Left ventricle myocardium inferior (tissue), 1 donor: ENCODE data around the gene UNC13D. TPM values are rescaled to one million over a fixed set of nuclear protein-coding genes. Genes with fewer than 3 reads are reported as not detected.

ENCODE experiments used
- DNase-seq: peaks from one replicate; pipeline ENCODE4 v3.0.0-alpha.2; 2020
- H3K27ac ChIP-seq: fragments of 200-600 bp; replicated peaks from 2 replicates; pipeline ENCODE4 v1.8.0; 2021
- H3K27me3 ChIP-seq: fragments of 200-600 bp; 2 replicates; pipeline ENCODE4 v1.8.0; 2021; ENCODE audit warnings: low read depth
- H3K36me3 ChIP-seq: fragments of 200-600 bp; 2 replicates; pipeline ENCODE4 v1.8.0; 2021
- H3K4me1 ChIP-seq: fragments of 200-600 bp; 2 replicates; pipeline ENCODE4 v1.8.0; 2021
- H3K4me3 ChIP-seq: fragments of 200-600 bp; 2 replicates; pipeline ENCODE4 v1.8.0; 2021; ENCODE audit warnings: mild to moderate bottlenecking, moderate library complexity
- H3K9me3 ChIP-seq: fragments of 200-600 bp; replicated peaks from 2 replicates; pipeline ENCODE4 v1.8.0; 2021
- CTCF ChIP-seq: fragments of 200-600 bp; IDR thresholded peaks from 2 replicates; pipeline ENCODE4 v1.8.0; 2021; ENCODE audit warnings: antibody characterized with exemption, mild to moderate bottlenecking, borderline replicate concordance
- intact Hi-C: fragments of 100-400 bp; cut with micrococcal nuclease; formaldehyde crosslinking; loops from one replicate; pipeline ENCODE4 v1.11.0; 2022
- total RNA-seq: library from RNA; stranded (reverse); fragmentation: NEBNext Ultra II Directional; extraction: Animal tissue kit (Norgen Biotek cat#: 25700); gene quantifications from one replicate; pipeline ENCODE4 v1.2.1, GENCODE V29; 2021
- donor health status: DM: no; HTN: yes; CAD: no; lungs with severe emphysema.

The UNC13D gene
- total RNA-seq, 1 donor from 2014 or later: 13.3 TPM

DNA sequence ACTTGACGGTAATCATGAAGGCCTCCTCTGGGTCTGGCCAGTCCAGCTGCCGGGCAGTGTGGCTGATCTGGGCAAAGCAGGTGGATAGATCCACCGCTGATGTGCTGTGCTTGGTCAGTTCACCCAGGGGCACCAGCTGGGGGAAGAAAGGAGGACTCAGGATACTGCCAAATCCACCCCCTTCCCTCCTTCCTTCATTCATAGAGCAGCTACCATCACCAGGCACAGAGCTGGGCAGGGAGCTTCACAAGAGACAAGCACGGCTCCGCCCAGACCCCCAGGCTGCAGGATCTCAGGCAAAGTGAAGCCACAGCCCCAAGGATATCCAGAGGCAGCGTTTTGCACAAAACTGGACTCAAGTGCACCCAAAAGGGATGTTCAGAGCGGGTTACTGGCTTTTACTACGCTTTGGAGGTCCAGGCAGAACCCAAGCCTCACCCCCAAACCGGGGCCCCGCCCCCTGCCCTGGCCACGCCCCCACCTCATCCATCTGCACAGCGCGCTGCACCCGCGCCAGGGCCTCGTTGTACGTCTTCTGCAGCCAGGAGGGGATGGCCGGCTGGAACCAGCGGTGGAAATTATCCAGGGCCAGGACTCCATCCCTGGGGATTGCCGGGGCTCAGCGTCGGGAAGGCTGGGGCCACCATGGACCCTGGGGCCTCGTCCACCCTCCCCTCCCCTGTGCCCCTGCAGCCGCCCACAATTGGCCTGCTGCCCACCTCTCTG lies 9.1 kb downstream of the UNC13D start:
- peaks cover 33% of the 10 kb centered on the region for H3K4me1 ChIP-seq
- intact Hi-C loops: no loop called here
- H3K9me3 ChIP-seq: no peaks in the 10 kb centered on the region
- no peaks in the 10 kb centered on the region for H3K27me3 ChIP-seq
- H3K4me3 ChIP-seq: no peak overlapping the region
- no peak overlapping the region for H3K27ac ChIP-seq
- peaks cover 12% of the 10 kb centered on the region for H3K36me3 ChIP-seq
- no peak for DNase-seq
- no peak for TF ChIP-seq CTCF

DNA sequence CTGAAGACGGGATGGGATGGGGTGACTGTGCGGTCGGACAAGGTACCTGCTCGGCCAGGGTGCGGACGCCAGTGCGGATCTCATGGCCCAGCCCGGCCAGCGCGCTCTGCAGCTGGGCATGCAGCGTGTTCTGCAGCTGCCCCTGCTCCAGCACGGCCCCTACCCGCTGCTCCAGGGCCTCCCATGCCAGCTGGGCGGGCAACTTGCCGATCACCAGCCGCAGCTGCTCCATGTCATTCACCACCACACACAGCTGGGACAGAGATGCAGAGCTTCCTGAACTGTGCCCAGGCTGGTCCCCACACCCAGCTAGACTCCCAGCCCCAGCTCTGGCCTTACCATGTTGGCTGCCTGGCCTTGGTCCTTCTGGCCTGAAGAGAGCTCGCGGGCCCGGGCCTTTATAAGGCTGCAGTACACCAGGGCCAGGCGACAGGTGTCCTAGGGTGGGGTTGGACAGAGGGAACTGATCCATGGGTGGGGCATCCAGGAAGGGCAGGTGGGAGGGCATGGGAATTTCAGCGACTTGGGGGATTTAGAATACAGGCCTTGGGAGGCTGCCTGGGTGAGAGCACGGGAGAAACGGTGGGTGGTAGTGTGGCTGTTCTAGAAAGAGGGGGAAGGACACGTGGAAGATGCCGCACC lies 9.8 kb downstream of the UNC13D start:
- H3K36me3 ChIP-seq: peaks cover 16% of the 10 kb centered on the region
- DNase-seq: no peak
- no peaks in the 10 kb centered on the region for H3K27me3 ChIP-seq
- intact Hi-C loops: no loop called here
- no peak for TF ChIP-seq CTCF
- H3K9me3 ChIP-seq: no peaks in the 10 kb centered on the region
- no peak overlapping the region for H3K27ac ChIP-seq
- peaks cover 33% of the 10 kb centered on the region for H3K4me1 ChIP-seq
- H3K4me3 ChIP-seq: no peak overlapping the region

DNA sequence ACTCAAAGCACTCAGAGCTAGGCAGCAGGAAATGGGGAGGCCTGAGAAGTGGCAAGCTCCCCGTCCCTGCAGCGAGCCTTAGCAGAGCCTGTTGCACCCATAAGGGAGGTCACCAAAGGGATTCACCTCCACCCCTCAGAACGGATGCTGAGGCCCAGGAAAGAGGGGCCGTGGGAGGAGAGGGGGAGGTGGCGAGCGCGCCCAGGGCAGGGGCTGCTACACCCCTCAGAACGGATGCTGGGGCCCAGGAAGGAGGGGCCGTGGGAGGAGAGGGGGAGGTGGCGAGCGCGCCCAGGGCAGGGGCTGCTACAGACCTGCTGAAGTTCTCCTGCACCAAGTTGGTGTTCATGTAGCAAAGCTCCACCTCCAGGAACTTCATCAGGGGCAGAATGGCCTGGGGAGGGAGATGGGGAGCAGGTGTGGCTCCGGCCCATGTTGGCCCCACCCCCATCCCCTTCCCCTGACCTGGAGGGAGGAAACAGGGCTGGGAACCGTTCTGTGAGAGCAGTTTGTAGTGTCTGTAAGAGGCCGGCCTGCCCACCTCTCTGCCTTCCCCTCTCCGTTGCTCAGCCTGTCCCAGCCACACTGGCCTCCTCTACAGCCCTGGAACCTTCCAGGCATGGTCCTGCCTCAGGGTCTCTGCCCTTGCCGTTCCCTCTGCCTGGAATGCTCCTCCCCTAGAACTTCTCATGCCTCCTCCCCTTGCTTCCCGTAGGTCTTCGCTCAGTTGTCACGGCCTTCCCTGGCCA lies 11.4 kb downstream of the UNC13D start:
- no peak overlapping the region for H3K4me3 ChIP-seq

GRCh38 chr17:75832164-75832651 lies 12.0 kb downstream of the UNC13D start:
- Histone ChIP-seq H3K4me3 (no peak overlapping the region), H3K27ac (peak overlapping the region; percentile 66), H3K9me3 (no peaks in the 10 kb centered on the region)

More for the DNA sequence above, 11.4 kb downstream of the UNC13D start:
- H3K4me1 ChIP-seq: peaks cover 29% of the 10 kb centered on the region
- no peak for DNase-seq
- H3K27ac ChIP-seq: peak overlapping the region; percentile 66
- H3K9me3 ChIP-seq: no peaks in the 10 kb centered on the region
- H3K36me3 ChIP-seq: peaks cover 16% of the 10 kb centered on the region
- no peak for TF ChIP-seq CTCF
- H3K27me3 ChIP-seq: no peaks in the 10 kb centered on the region
- intact Hi-C loops: no loop called here

More at GRCh38 chr17:75832164-75832651, 12.0 kb downstream of the UNC13D start:
- no peak for TF ChIP-seq CTCF
- intact Hi-C loops: no loop called here
- peaks cover 16% of the 10 kb centered on the region for H3K36me3 ChIP-seq
- DNase-seq: no peak
- H3K27me3 ChIP-seq: no peaks in the 10 kb centered on the region
- H3K4me1 ChIP-seq: peaks cover 32% of the 10 kb centered on the region
